HFFc6 (cell line): ENCODE measurements around the gene KRT14. TPM values are rescaled to one million over a fixed set of nuclear protein-coding genes. Genes with fewer than 3 reads are reported as not detected.
"Not testable (repeated sequence)": the region's sequence is repeated elsewhere in the genome, so short reads cannot be mapped to it uniquely, and the experiment has no call there.

Experiments
- DNase-seq: peaks from one replicate; pipeline ENCODE4 v3.0.0-alpha.2; 2018
- H3K27ac Mint-ChIP-seq: 2 replicates; pipeline ENCODE4 v1.8.0; 2020; ENCODE audit warnings: mild to moderate bottlenecking, mixed read lengths
- H3K27me3 Mint-ChIP-seq: 2 replicates; pipeline ENCODE4 v1.8.0; 2021; ENCODE audit warnings: mild to moderate bottlenecking, moderate library complexity, mixed read lengths; ENCODE audit not compliant: insufficient read depth
- H3K36me3 Mint-ChIP-seq: 2 replicates; pipeline ENCODE4 v1.8.0; 2021; ENCODE audit warnings: low read depth, mixed read lengths
- H3K4me1 Mint-ChIP-seq: 2 replicates; pipeline ENCODE4 v1.8.0; 2020; ENCODE audit warnings: low read depth, mixed read lengths
- H3K4me3 Mint-ChIP-seq: 2 replicates; pipeline ENCODE4 v1.8.0; 2020; ENCODE audit warnings: mild to moderate bottlenecking, moderate library complexity, mixed read lengths
- H3K9me3 Mint-ChIP-seq: 2 replicates; pipeline ENCODE4 v1.8.0; 2020; ENCODE audit warnings: mild to moderate bottlenecking, mixed read lengths
- total RNA-seq, 6 experiments: library from RNA; stranded (reverse); fragmentation: NEBNext Ultra II Directional; extraction: Animal tissue kit (Norgen Biotek cat#: 25700); gene quantifications; 2 replicates in 1 of 6; 3 replicates in 5 of 6; pipeline ENCODE4 v1.2.3, GENCODE V29; 2021
- TF ChIP-seq, protein P1 (sequence below): fragments of 200-600 bp; sonication (generic); IDR thresholded peaks from 2 replicates; pipeline ENCODE4 v1.5.0; 2021; ENCODE audit warnings: antibody characterized with exemption, mild to moderate bottlenecking

KRT14 gene
- total RNA-seq, 6 experiments from 2014 or later = 0.14 to 2.0 (median 1.5) TPM

DNA sequence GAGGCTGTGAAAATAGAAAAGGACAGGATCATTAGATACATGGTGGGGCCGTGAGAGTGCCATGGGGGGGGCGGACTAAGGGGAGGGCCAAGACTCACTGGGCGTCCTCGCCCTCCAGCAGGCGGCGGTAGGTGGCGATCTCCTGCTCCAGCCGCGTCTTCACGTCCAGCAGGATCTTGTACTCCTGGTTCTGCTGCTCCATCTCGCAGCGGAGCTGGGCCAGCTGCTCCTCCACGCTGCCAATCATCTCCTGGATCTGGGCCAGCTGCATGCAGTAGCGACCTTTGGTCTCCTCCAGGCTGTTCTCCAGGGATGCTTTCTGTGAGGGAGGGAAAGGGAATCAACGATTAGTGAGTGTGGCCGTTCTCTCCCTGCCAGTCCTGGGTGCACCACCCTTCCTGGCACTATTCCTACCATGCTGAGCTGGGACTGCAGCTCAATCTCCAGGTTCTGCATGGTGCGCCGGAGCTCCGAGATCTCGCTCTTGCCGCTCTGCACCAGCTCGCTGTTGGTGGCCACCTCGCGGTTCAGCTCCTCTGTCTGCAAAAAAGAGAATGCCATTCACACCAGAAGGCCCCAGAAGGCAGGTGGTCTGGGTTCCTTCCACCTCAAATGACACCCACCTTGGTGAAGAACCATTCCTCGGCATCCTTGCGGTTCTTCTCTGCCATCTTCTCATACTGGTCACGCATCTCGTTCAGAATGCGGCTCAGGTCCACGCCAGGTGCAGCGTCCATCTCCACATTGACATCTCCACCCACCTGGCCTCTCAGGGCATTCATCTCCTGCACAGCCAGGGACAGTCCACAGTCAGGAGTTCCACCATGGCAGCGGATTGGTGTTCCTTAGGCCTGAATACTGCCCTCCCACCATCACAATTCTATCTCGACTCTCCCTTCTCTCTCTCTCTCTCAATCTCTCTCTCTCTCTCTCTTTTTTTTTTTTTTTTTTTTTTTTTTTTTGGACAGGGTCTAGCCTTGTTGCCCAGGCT, 3.3 kb downstream of the KRT14 start:
- TF ChIP-seq, protein P1, sequence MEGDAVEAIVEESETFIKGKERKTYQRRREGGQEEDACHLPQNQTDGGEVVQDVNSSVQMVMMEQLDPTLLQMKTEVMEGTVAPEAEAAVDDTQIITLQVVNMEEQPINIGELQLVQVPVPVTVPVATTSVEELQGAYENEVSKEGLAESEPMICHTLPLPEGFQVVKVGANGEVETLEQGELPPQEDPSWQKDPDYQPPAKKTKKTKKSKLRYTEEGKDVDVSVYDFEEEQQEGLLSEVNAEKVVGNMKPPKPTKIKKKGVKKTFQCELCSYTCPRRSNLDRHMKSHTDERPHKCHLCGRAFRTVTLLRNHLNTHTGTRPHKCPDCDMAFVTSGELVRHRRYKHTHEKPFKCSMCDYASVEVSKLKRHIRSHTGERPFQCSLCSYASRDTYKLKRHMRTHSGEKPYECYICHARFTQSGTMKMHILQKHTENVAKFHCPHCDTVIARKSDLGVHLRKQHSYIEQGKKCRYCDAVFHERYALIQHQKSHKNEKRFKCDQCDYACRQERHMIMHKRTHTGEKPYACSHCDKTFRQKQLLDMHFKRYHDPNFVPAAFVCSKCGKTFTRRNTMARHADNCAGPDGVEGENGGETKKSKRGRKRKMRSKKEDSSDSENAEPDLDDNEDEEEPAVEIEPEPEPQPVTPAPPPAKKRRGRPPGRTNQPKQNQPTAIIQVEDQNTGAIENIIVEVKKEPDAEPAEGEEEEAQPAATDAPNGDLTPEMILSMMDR = no peak
- peaks cover 27% of the 10 kb centered on the region for H3K27me3 Mint-ChIP-seq
- no peak for DNase-seq
- no peaks in the 10 kb centered on the region for H3K36me3 Mint-ChIP-seq
- no peak overlapping the region for H3K27ac Mint-ChIP-seq
- no peak overlapping the region for H3K4me3 Mint-ChIP-seq
- H3K9me3 Mint-ChIP-seq = no peaks in the 10 kb centered on the region
- H3K4me1 Mint-ChIP-seq = peaks cover 15% of the 10 kb centered on the region

DNA sequence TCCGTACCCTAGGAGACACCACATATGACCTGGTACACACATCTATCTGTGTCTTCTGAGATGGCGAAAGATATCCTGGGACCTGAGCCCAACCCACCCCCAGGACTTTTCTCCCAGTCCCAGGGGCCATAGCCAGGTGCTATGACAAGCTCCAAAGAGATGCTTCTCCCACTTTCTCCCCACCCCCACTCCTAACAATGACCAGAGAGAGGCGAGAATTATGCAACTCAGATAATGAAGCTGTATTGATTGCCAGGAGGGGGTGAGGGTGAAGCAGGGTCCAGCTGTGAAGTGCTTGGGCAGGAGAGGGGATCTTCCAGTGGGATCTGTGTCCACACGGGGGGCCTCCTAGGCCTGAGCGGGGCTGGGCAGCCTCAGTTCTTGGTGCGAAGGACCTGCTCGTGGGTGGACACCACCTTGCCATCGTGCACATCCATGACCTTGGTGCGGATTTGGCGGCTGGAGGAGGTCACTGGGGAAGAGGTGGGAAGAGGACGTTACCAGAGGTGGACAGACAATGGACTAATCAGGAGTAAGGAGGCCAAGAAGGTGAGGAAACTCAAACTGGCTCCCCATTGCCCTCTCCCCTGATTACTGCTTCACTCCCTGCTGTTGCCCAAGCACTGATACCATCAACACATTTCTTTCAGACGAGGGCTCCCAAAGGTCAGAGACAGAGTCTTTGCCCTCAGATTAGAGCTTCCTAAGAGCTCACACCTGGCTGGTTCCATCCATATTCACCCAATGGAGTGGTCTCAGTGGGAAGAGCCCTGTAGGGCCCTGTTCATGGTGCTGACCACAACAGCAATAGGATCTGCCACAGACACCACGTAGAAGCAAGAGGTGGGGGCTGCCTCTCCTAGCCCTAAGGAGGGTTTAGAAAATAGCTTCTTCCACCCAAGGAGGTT, 4.4 kb downstream of the KRT14 start:
- not testable (repeated sequence) for H3K36me3 Mint-ChIP-seq, DNase-seq, H3K4me3 Mint-ChIP-seq, H3K27ac Mint-ChIP-seq, H3K9me3 Mint-ChIP-seq
- H3K27me3 Mint-ChIP-seq = peaks cover 32% of the 10 kb centered on the region
- peaks cover 11% of the 10 kb centered on the region for H3K4me1 Mint-ChIP-seq

DNA sequence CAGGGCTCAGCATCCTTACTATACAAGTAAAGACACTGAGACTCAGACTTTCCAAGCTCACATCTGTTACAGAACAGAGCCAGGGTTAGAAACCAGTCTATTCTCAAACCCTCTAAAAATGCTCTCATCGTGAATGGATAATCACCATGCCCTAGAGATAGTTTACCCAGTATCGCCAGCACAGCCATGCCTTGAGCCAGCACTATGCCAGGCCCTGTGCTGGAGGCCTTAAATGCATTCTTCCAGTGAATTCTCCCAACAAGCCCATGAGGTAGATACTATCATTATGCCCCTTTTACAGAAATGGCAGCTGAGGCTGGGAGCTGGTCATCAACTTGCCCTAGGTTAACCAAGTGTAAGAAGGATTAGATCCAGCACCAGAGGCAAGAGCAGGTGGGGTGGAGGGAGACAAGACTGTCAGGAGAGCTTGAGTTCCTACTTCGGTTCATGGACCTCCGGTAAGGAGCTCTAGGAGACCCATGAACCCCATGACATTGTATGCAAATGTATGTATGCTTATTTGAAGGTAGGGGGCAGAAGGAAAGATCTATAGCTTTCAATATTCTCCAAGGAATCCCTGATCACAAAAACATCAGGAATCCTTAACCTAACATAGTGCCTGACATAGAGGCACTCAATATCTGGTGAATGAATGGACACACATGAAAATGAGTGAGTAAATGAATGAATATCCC, 5.2 kb downstream of the KRT14 start:
- H3K27ac Mint-ChIP-seq = no peak overlapping the region
- H3K9me3 Mint-ChIP-seq = no peaks in the 10 kb centered on the region
- H3K27me3 Mint-ChIP-seq = peaks cover 33% of the 10 kb centered on the region
- H3K4me1 Mint-ChIP-seq = peaks cover 11% of the 10 kb centered on the region
- TF ChIP-seq, protein P1 = no peak
- H3K36me3 Mint-ChIP-seq = no peaks in the 10 kb centered on the region
- no peak overlapping the region for H3K4me3 Mint-ChIP-seq
- no peak for DNase-seq

DNA sequence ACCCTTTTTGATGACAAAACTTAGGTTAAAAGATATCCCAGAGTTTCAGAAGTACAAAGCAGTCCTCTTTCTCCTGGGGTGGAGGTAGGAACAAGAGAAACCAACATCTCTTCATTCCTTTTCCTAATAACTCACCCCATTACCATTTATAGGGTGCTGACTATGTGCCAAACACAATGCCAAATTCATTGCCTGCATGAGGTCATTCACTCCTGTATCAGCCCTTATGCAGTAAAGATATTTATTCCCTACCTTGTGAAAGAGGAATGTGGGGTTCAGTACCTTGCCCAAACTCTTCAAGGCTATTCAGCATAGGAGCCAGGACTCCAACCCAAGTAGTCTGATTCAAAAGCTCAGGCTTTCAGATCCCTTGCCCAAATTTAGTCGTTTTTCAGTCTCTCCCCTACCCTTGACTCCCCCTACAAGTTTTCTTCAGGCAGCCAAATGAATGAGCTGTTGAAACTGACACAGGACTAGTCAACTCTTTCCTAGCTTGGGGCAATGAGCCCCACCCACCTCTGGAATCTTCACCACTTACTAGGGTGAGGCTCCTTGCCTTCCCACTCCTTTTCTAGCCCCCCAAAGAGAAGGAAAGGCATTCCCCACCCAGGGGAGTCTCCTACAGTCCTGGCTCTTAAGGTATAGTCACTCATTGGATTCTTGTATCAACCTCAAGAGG, 5.9 kb downstream of the KRT14 start:
- H3K27ac Mint-ChIP-seq = no peak overlapping the region
- peaks cover 38% of the 10 kb centered on the region for H3K27me3 Mint-ChIP-seq
- H3K36me3 Mint-ChIP-seq = no peaks in the 10 kb centered on the region
- no peaks in the 10 kb centered on the region for H3K9me3 Mint-ChIP-seq
- TF ChIP-seq, protein P1 = no peak
- no peak overlapping the region for H3K4me3 Mint-ChIP-seq
- peaks cover 11% of the 10 kb centered on the region for H3K4me1 Mint-ChIP-seq
- DNase-seq = no peak

DNA sequence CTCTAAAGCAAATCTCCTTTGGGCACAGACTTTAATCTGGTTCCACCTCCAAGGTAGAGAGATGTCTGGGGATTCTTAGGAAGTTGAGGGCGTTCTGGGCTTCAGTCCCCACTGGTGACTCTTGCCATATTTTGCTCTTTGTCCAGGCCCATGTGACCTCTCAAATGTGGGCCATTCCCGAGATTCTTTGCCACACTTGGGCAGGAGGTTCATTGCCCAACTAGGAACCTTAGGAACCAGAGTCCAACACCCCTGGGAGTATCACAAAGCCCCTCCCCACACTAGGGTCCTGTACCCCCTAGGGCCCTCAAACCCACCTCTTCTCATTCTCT, 6.5 kb downstream of the KRT14 start:
- no peak for DNase-seq
- Mint-ChIP-seq H3K27ac (no peak overlapping the region), H3K4me1 (peaks cover 11% of the 10 kb centered on the region), H3K4me3 (no peak overlapping the region), H3K36me3 (no peaks in the 10 kb centered on the region), H3K27me3 (peaks cover 38% of the 10 kb centered on the region), H3K9me3 (no peaks in the 10 kb centered on the region)
- TF ChIP-seq, protein P1 = no peak
